Natural killer cell (primary cell): Measurements from ENCODE around the gene LUZP1. TPM values are rescaled to one million over a fixed set of nuclear protein-coding genes. Genes with fewer than 3 reads are reported as not detected.

Experiments
- ATAC-seq, 3 donors: fragments of 150-1000 bp in 2 of 3; fragments of 200-7000 bp in 1 of 3; cut with Tn5 transposase; 1 replicate in 1 of 3; 2 replicates in 2 of 3; pipeline ENCODE4 v1.10.0; 2021; ENCODE audit warnings: mild to moderate bottlenecking in 2 of 3, moderate library complexity in 2 of 3
- DNase-seq, 2 donors: peaks; one replicate each; pipeline versions ENCODE4 v3.0.0 to v3.0.0-alpha.2; 2013 to 2021; ENCODE audit warnings: mixed read lengths in 1 of 2
- H3K27ac ChIP-seq: one replicate; pipeline ENCODE4 v1.5.1; 2013; ENCODE audit warnings: mild to moderate bottlenecking, low read length
- H3K27me3 ChIP-seq: one replicate; pipeline ENCODE4 v1.6.1; 2013; ENCODE audit warnings: low read length; ENCODE audit not compliant: control insufficient read depth, insufficient read depth
- H3K36me3 ChIP-seq: one replicate; pipeline ENCODE4 v1.6.1; 2013; ENCODE audit warnings: low read length; ENCODE audit not compliant: control insufficient read depth, insufficient read depth
- H3K4me1 ChIP-seq: one replicate; pipeline ENCODE4 v1.6.1; 2013; ENCODE audit warnings: low read length; ENCODE audit not compliant: control insufficient read depth, insufficient read depth
- H3K4me3 ChIP-seq: one replicate; pipeline ENCODE4 v1.5.1; 2013; ENCODE audit warnings: low read length
- H3K9me3 ChIP-seq: one replicate; pipeline ENCODE4 v1.6.1; 2013; ENCODE audit warnings: low read length; ENCODE audit not compliant: control insufficient read depth, insufficient read depth
- H3K27ac Mint-ChIP-seq, 2 donors: one replicate each; pipeline ENCODE4 v1.8.0; 2022; ENCODE audit warnings: mild to moderate bottlenecking in 2 of 2, mixed read lengths in 2 of 2, moderate library complexity in 1 of 2
- H3K27me3 Mint-ChIP-seq, 2 donors: one replicate each; pipeline ENCODE4 v1.8.0; 2022; ENCODE audit warnings: low read depth in 2 of 2, mixed read lengths in 2 of 2
- H3K36me3 Mint-ChIP-seq: one replicate; pipeline ENCODE4 v1.8.0; 2022; ENCODE audit warnings: mixed read lengths
- H3K4me1 Mint-ChIP-seq, 2 donors: one replicate each; pipeline ENCODE4 v1.8.0; 2022; ENCODE audit warnings: mixed read lengths in 2 of 2
- H3K4me3 Mint-ChIP-seq: one replicate; pipeline ENCODE4 v1.8.0; 2022; ENCODE audit warnings: mild to moderate bottlenecking, moderate library complexity, mixed read lengths
- H3K9me3 Mint-ChIP-seq, 2 donors: one replicate each; pipeline ENCODE4 v1.8.0; 2022; ENCODE audit warnings: mixed read lengths in 2 of 2
- WGBS: methylation state at CpG from one replicate; pipeline ENCODE4 v1.1.7; 2013; ENCODE audit warnings: missing lambda C conversion rate; ENCODE audit not compliant: insufficient coverage; 5-methylcytosine and 5-hydroxymethylcytosine counted together
- intact Hi-C: fragments of 100-400 bp; cut with micrococcal nuclease; formaldehyde crosslinking; loops from one replicate; pipeline ENCODE4 v1.14.2; 2022
- total RNA-seq, 4 donors: library from RNA; stranded (reverse); fragments of 120-200 nt in 1 of 4; gene quantifications; one replicate each; pipeline versions ENCODE4 v1.2.3 to v1.2.4, GENCODE V29; 2013 to 2022
- TF ChIP-seq, protein P1 (sequence below): fragments of 200-600 bp; IDR thresholded peaks from one replicate; pipeline ENCODE4 v1.8.0; 2022; ENCODE audit warnings: antibody characterized with exemption

LUZP1 gene
- total RNA-seq, 3 donors from 2014 or later (not counting 1 experiment from before 2014, with no cell fraction given) = 37.0 to 49.4 (median 39.6) TPM

DNA sequence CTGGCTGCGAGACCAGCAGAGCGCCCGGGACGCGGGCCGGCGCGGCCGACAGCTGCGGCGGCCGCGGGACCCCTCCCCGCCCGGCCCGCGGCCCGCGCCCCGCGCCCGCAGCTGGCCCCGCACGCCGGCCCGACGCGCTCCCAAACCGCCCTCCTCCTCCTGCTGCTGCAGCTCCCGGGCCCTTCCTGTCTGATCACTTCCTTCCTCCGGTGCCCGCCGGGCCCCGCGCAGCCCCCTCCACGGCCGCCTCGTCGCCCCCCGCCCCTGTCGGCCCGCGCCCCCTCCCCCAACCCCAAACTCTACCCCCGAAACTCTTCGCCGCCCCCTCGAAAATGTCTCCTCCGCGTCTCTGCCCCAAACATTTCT lies 594 bp downstream of the LUZP1 start:
- ATAC-seq (peak; percentile 34 to 40 (median 35)), DNase-seq (peak; percentile 20 to 62)
- no peaks in the 10 kb centered on the region for H3K9me3 Mint-ChIP-seq
- no peaks in the 10 kb centered on the region for H3K36me3 Mint-ChIP-seq
- TF ChIP-seq, protein P1, sequence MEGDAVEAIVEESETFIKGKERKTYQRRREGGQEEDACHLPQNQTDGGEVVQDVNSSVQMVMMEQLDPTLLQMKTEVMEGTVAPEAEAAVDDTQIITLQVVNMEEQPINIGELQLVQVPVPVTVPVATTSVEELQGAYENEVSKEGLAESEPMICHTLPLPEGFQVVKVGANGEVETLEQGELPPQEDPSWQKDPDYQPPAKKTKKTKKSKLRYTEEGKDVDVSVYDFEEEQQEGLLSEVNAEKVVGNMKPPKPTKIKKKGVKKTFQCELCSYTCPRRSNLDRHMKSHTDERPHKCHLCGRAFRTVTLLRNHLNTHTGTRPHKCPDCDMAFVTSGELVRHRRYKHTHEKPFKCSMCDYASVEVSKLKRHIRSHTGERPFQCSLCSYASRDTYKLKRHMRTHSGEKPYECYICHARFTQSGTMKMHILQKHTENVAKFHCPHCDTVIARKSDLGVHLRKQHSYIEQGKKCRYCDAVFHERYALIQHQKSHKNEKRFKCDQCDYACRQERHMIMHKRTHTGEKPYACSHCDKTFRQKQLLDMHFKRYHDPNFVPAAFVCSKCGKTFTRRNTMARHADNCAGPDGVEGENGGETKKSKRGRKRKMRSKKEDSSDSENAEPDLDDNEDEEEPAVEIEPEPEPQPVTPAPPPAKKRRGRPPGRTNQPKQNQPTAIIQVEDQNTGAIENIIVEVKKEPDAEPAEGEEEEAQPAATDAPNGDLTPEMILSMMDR = no peak
- Histone ChIP-seq H3K27me3 (no peaks in the 10 kb centered on the region), H3K27ac (peak overlapping the region; percentile 63), H3K4me3 (peak overlapping the region; percentile 91), H3K9me3 (no peaks in the 10 kb centered on the region), H3K4me1 (peaks cover 18% of the 10 kb centered on the region), H3K36me3 (no peaks in the 10 kb centered on the region)
- peak overlapping the region; percentile 84 to 97 for H3K27ac Mint-ChIP-seq
- intact Hi-C loops = loop anchor here (1.0 to 2.0 kb wide), 2 partner anchors 17 to 68 kb away; no protein-coding TSS in a partner anchor
- peaks cover 45 to 53% of the 10 kb centered on the region in 2 donors for H3K4me1 Mint-ChIP-seq
- H3K4me3 Mint-ChIP-seq = peak overlapping the region; percentile 97
- WGBS = under 1% methylated on average over 44 of the region's 49 CpGs
- no peaks in the 10 kb centered on the region for H3K27me3 Mint-ChIP-seq

DNA sequence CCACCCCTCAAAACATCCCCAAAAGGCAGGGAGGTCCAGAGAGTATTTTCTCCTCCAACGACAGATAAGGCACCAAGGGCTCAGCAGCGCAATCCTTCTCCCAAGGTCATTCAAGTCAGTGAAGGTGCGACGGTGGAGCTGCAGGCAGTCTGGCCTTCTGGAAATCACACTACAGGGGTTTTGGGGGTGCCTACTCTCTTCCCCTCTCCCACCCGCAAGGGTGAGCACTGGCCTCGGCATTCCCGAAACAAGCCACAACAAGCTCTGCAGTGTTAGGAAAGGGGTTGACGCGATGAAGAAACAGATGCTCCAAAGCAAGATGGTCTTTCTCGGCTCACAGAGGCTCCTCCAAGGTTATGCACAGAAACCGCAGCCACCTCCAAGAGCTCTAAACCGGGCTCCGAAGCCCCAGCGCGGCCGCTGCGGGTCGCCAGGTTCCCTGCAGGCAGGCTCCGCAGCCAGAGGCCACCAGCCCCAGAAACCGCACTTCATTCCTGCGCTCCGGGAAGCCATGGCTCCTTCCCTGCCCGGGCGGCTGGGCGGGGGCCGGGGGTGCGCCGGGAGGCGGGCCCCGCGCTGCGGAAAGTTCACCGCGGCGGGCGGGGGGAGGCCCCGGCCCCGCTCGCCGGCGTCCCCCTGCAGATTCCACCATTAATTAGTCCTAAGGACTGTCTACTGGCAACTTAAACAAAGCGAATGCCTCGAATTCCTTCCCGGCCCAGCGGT lies 1.1 kb downstream of the LUZP1 start:
- intact Hi-C loops = loop anchor here (1.0 to 2.0 kb wide), 2 partner anchors 17 to 67 kb away; no protein-coding TSS in a partner anchor
- Mint-ChIP-seq H3K27me3 (no peaks in the 10 kb centered on the region), H3K4me1 (peaks cover 45 to 53% of the 10 kb centered on the region in 2 donors), H3K4me3 (peak overlapping the region; percentile 97), H3K9me3 (no peaks in the 10 kb centered on the region), H3K36me3 (no peaks in the 10 kb centered on the region), H3K27ac (peak overlapping the region in 1 of 2 donors; percentile 69)
- DNase-seq (peak; percentile 39 to 64), ATAC-seq (peak; percentile 37 to 45 (median 44))
- no peaks in the 10 kb centered on the region for H3K9me3 ChIP-seq
- H3K36me3 ChIP-seq = no peaks in the 10 kb centered on the region
- TF ChIP-seq, protein P1 = no peak
- peaks cover 18% of the 10 kb centered on the region for H3K4me1 ChIP-seq
- peak overlapping the region; percentile 91 for H3K4me3 ChIP-seq
- no peaks in the 10 kb centered on the region for H3K27me3 ChIP-seq
- WGBS = 3% methylated on average over 44 of the region's 45 CpGs
- H3K27ac ChIP-seq = no peak overlapping the region

DNA sequence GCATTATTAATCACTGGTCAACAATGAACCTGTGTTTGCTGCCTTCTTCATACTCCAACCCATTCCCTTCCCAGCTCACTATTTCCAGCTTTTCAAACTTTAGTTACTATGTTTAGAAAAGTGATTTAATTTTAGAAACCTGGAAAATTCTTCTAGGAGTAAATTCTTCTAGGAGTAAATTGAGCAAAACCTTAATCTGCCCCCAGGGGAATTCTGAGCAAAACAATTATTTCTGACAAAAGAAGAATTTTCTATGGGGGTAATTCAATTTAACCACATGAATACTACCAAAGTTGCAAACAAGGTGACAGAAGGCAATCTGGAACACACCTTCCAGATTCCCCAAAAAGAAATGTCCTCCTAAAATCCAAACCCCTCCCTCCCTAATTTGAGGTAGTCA lies 1.8 kb downstream of the LUZP1 start:
- Mint-ChIP-seq H3K4me3 (peak overlapping the region; percentile 79), H3K36me3 (no peaks in the 10 kb centered on the region), H3K27ac (peak overlapping the region in 1 of 2 donors; percentile 69), H3K9me3 (no peaks in the 10 kb centered on the region), H3K27me3 (no peaks in the 10 kb centered on the region), H3K4me1 (peaks cover 45 to 53% of the 10 kb centered on the region in 2 donors)
- Histone ChIP-seq H3K27me3 (no peaks in the 10 kb centered on the region), H3K27ac (no peak overlapping the region), H3K4me3 (no peak overlapping the region), H3K36me3 (no peaks in the 10 kb centered on the region), H3K4me1 (peaks cover 18% of the 10 kb centered on the region), H3K9me3 (no peaks in the 10 kb centered on the region)
- no peak for DNase-seq
- TF ChIP-seq, protein P1 = no peak
- intact Hi-C loops = no loop called here
- ATAC-seq = no peak
